Thoracic aorta (tissue), 2 donors: ENCODE measurements around the gene RGS17. TPM values are rescaled to one million over a fixed set of nuclear protein-coding genes. Genes with fewer than 3 reads are reported as not detected.
"Not testable (repeated sequence)": the region's sequence is repeated elsewhere in the genome, so short reads cannot be mapped to it uniquely, and the experiment has no call there.

Experiments
- ATAC-seq: fragments of 150-250 bp; one replicate; pipeline ENCODE4 v1.8.0; 2017; ENCODE audit warnings: low read depth; ENCODE audit not compliant: insufficient number of reproducible peaks, low FRiP score
- DNase-seq: peaks from one replicate; pipeline ENCODE4 v3.0.0-alpha.2; 2020; ENCODE audit warnings: low spot score
- H3K27ac ChIP-seq, 2 donors: fragments of 200-600 bp; sonication (generic); 1 replicate in 1 of 2; 2 replicates in 1 of 2; pipeline ENCODE4 v1.5.1; 2016; ENCODE audit warnings: mild to moderate bottlenecking in 2 of 2, moderate library complexity in 2 of 2
- H3K27me3 ChIP-seq: fragments of 200-600 bp; sonication (generic); replicated peaks from 2 replicates; pipeline ENCODE4 v1.6.0; 2016; ENCODE audit warnings: mild to moderate bottlenecking; ENCODE audit not compliant: insufficient read depth
- H3K36me3 ChIP-seq: fragments of 200-600 bp; sonication (generic); one replicate; pipeline ENCODE4 v1.5.1; 2016
- H3K4me1 ChIP-seq, 2 donors: fragments of 200-600 bp; sonication (generic); 1 replicate in 1 of 2; 2 replicates in 1 of 2; pipeline versions ENCODE4 v1.5.1 to v1.6.0; 2016; ENCODE audit warnings: low read depth in 2 of 2, mild to moderate bottlenecking in 1 of 2; ENCODE audit not compliant: control insufficient read depth in 1 of 2
- H3K4me3 ChIP-seq: fragments of 200-600 bp; sonication (generic); 2 replicates; pipeline ENCODE4 v1.5.1; 2016; ENCODE audit warnings: mild to moderate bottlenecking
- H3K9me3 ChIP-seq: fragments of 200-600 bp; sonication (generic); 2 replicates; pipeline ENCODE4 v1.5.1; 2016
- CTCF ChIP-seq: fragments of 200-600 bp; sonication (generic); IDR thresholded peaks from one replicate; pipeline ENCODE4 v1.5.1; 2019; ENCODE audit warnings: antibody characterized with exemption
- total RNA-seq, 2 donors: library from RNA; depleted of rRNA; stranded (reverse); fragments of >200 nt; gene quantifications; one replicate each; pipeline versions ENCODE4 v1.1.0 to v1.2.3, GENCODE V29; 2016

Gene RGS17
- total RNA-seq, 2 donors from 2014 or later, result 3.4 to 3.7 TPM

GRCh38 chr6:153140299-153140698 is 9.2 kb upstream of the RGS17 start:
- H3K9me3 ChIP-seq, result no peaks in the 10 kb centered on the region
- H3K27me3 ChIP-seq, result no peaks in the 10 kb centered on the region
- ATAC-seq, result no peak
- no peaks in the 10 kb centered on the region for H3K36me3 ChIP-seq
- no peaks in the 10 kb centered on the region for H3K4me1 ChIP-seq
- no peak for DNase-seq
- H3K27ac ChIP-seq, result no peak overlapping the region
- TF ChIP-seq CTCF, result no peak
- H3K4me3 ChIP-seq, result no peak overlapping the region

- no peaks in the 10 kb centered on the region for H3K27me3 ChIP-seq
- H3K4me1 ChIP-seq, result no peaks in the 10 kb centered on the region
- no peaks in the 10 kb centered on the region for H3K9me3 ChIP-seq
- no peaks in the 10 kb centered on the region for H3K36me3 ChIP-seq
- no peak for ATAC-seq
- no peak overlapping the region for H3K27ac ChIP-seq
- H3K4me3 ChIP-seq, result no peak overlapping the region
- DNase-seq, result no peak
- TF ChIP-seq CTCF, result no peak
Observed at GRCh38 chr6:153138930-153139329, 7.8 kb upstream of the RGS17 start.

- no peak overlapping the region for H3K4me3 ChIP-seq
- peaks cover 0 to 9% of the 10 kb centered on the region in 2 donors for H3K4me1 ChIP-seq
- no peak overlapping the region for H3K27ac ChIP-seq
- H3K9me3 ChIP-seq, result no peaks in the 10 kb centered on the region
- no peaks in the 10 kb centered on the region for H3K36me3 ChIP-seq
- no peaks in the 10 kb centered on the region for H3K27me3 ChIP-seq
- DNase-seq, result no peak
- no peak for TF ChIP-seq CTCF
- no peak for ATAC-seq
Observed at GRCh38 chr6:153135681-153136080, 4.6 kb upstream of the RGS17 start.

- not testable (repeated sequence) for ATAC-seq, H3K36me3 ChIP-seq, H3K4me3 ChIP-seq, H3K4me1 ChIP-seq, H3K27ac ChIP-seq, DNase-seq, H3K27me3 ChIP-seq, H3K9me3 ChIP-seq
Observed at GRCh38 chr6:153133667-153134066, 2.6 kb upstream of the RGS17 start.

GRCh38 chr6:153130515-153131036 is 506 bp downstream of the RGS17 start:
- DNase-seq (no peak), ATAC-seq (peak; percentile 9)
- no peaks in the 10 kb centered on the region for H3K9me3 ChIP-seq
- H3K36me3 ChIP-seq, result no peaks in the 10 kb centered on the region
- H3K4me1 ChIP-seq, result peaks cover 0 to 9% of the 10 kb centered on the region in 2 donors
- peak overlapping the region; percentile 51 to 60 for H3K27ac ChIP-seq
- TF ChIP-seq CTCF, result no peak
- no peaks in the 10 kb centered on the region for H3K27me3 ChIP-seq
- H3K4me3 ChIP-seq, result peak overlapping the region; percentile 98

- Histone ChIP-seq H3K9me3 (no peaks in the 10 kb centered on the region), H3K27me3 (no peaks in the 10 kb centered on the region), H3K36me3 (no peaks in the 10 kb centered on the region), H3K27ac (no peak overlapping the region), H3K4me1 (peaks cover 0 to 9% of the 10 kb centered on the region in 2 donors), H3K4me3 (peak overlapping the region; percentile 98)
- no peak for ATAC-seq
- no peak for TF ChIP-seq CTCF
- no peak for DNase-seq
Observed at GRCh38 chr6:153129873-153130514, 1.1 kb downstream of the RGS17 start.
